Breast epithelium (tissue), 4 donors: ENCODE measurements around the gene RASL11A. TPM values are rescaled to one million over a fixed set of nuclear protein-coding genes. Genes with fewer than 3 reads are reported as not detected.
"Not testable (repeated sequence)": the region's sequence is repeated elsewhere in the genome, so short reads cannot be mapped to it uniquely, and the experiment has no call there.

Experiments
- DNase-seq, 2 donors: peaks; one replicate each; pipeline ENCODE4 v3.0.0-alpha.2; 2019; ENCODE audit warnings: low spot score in 2 of 2
- H3K27ac ChIP-seq, 2 donors: fragments of 200-600 bp; sonication (generic) in 1 of 2; one replicate each; pipeline ENCODE4 v1.5.1; 2016 to 2019; ENCODE audit warnings: mild to moderate bottlenecking in 1 of 2
- H3K27me3 ChIP-seq, 2 donors: fragments of 200-600 bp; sonication (generic) in 1 of 2; one replicate each; pipeline versions ENCODE4 v1.5.1 to v1.6.0; 2017 to 2019; ENCODE audit warnings: control low read depth in 1 of 2, mild to moderate bottlenecking in 1 of 2
- H3K36me3 ChIP-seq: fragments of 200-600 bp; one replicate; pipeline ENCODE4 v1.5.1; 2019
- H3K4me1 ChIP-seq, 2 donors: fragments of 200-600 bp; sonication (generic); one replicate each; pipeline ENCODE4 v1.5.1; 2016 to 2019; ENCODE audit warnings: control low read depth in 1 of 2
- H3K4me3 ChIP-seq, 3 donors: fragments of 200-600 bp; sonication (generic); 1 replicate in 2 of 3; 2 replicates in 1 of 3; pipeline ENCODE4 v1.5.1; 2016 to 2019; ENCODE audit warnings: mild to moderate bottlenecking in 3 of 3, moderate library complexity in 2 of 3
- H3K9me3 ChIP-seq, 2 donors: fragments of 200-600 bp; sonication (generic) in 1 of 2; one replicate each; pipeline ENCODE4 v1.5.1; 2016 to 2019; ENCODE audit warnings: control low read depth in 1 of 2
- CTCF ChIP-seq, 3 donors: fragments of 450-650 bp; IDR thresholded peaks; one replicate each; pipeline ENCODE4 v1.5.1; 2016 to 2017; ENCODE audit warnings: antibody characterized with exemption in 3 of 3, mild to moderate bottlenecking in 3 of 3, moderate library complexity in 3 of 3
- POLR2A ChIP-seq: fragments of 450-650 bp; IDR thresholded peaks from one replicate; pipeline ENCODE4 v1.6.1; 2016; ENCODE audit warnings: antibody characterized with exemption, mild to moderate bottlenecking, moderate library complexity
- POLR2AphosphoS5 ChIP-seq, 3 donors: sonication (generic); formaldehyde crosslinking; IDR thresholded peaks; one replicate each; pipeline ENCODE4 v1.6.1; 2017; ENCODE audit warnings: antibody characterized with exemption in 3 of 3
- intact Hi-C: fragments of 100-400 bp; cut with DNase I; formaldehyde crosslinking; loops from one replicate; pipeline ENCODE4 v1.15.1; 2023; ENCODE audit warnings: low total_unique reads
- total RNA-seq, 3 donors: library from RNA; depleted of rRNA; stranded (reverse); fragments of >200 nt; gene quantifications; one replicate each; pipeline ENCODE4 v1.1.0, GENCODE V29; 2016

The RASL11A gene
- total RNA-seq, result 10 to 100 TPM; 20.8 to 62.2 (median 39.3) TPM

DNA sequence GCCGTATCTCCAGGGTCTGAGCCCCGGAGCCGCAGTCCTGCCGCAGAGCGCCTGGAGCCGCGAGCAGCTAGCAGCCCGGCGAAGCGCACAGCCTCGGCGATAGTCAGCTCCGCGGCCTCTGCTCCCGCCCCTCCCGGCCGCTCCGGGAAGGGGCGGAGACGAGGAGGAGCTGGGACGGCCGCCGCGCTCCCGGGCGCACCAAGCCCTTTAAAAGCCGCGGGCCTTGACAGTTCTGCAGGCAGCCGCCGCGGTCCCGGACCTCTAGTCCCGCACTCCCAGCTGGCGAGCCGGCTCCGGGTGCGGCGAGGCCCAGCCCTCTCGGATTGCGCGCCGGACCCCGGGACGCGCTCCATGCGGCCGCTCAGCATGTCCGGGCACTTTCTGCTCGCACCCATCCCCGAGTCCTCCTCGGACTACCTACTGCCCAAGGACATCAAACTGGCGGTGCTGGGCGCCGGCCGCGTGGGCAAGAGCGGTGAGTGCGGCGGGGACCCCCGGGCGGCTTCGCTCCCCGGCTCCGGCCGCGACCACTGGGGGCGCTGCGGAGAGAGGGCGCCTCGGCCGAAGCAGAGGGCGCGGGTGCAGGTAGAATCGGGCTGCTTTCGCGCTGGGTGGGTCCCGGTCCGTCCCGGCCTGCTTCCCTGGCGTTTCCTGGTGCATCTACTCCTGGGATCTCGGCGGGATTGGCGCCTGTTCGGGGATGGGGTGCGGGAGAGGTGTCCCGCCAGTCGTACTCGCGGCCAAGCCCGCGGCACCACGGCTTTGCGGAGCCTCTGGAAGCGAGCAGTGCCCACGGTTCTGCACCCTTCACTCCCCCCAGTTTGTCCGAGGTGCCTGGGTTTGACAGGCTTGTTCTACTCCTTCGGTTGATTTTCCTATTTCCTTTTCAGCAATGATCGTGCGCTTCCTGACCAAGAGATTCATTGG, at the start of gene RASL11A:
Gene RASL11A (plus strand): TSS at position 237 of the 927 bp plus-strand sequence. CDS start 115 bp downstream, at position 352.
- no peaks in the 10 kb centered on the region for H3K4me1 ChIP-seq

GRCh38 chr13:27222100-27222499, 48.5 kb upstream of the RASL11A start:
- H3K4me3 ChIP-seq, H3K4me1 ChIP-seq, H3K27me3 ChIP-seq, intact Hi-C loops, H3K9me3 ChIP-seq, DNase-seq, H3K36me3 ChIP-seq, H3K27ac ChIP-seq: not testable (repeated sequence)

More for the DNA sequence above, at the start of gene RASL11A:
- peak within 1 kb of the TSS; percentile 69 to 91 (median 79) for H3K4me3 ChIP-seq
- no peaks in the 10 kb centered on the region for H3K36me3 ChIP-seq
- peak within 1 kb of the TSS; percentile 85 to 96 for H3K27ac ChIP-seq
- intact Hi-C loops, result loop anchor here (10.0 kb wide), 1 partner anchor 96 kb away; the partner anchor contains the start of gene USP12
- no peaks in the 10 kb centered on the region for H3K27me3 ChIP-seq
- H3K9me3 ChIP-seq, result no peaks in the 10 kb centered on the region
- peak; percentile 59 to 79 for DNase-seq
- TF ChIP-seq CTCF (IDR thresholded peaks at IDR 0.05) (peak; percentile 79 to 93 (median 80)), POLR2AphosphoS5 (IDR thresholded peaks at IDR 0.05) (peak; percentile 48 to 78 (median 67)), POLR2A (no peak)

GRCh38 chr13:27226991-27227390, 43.6 kb upstream of the RASL11A start:
- no peaks in the 10 kb centered on the region for H3K36me3 ChIP-seq
- intact Hi-C loops, result no loop called here
- peaks cover 0 to 2% of the 10 kb centered on the region in 2 donors for H3K9me3 ChIP-seq
- no peak for DNase-seq
- H3K4me1 ChIP-seq, result no peaks in the 10 kb centered on the region
- no peaks in the 10 kb centered on the region for H3K27me3 ChIP-seq
- TF ChIP-seq POLR2AphosphoS5 (IDR thresholded peaks at IDR 0.05) (no peak), CTCF (IDR thresholded peaks at IDR 0.05) (no peak), POLR2A (no peak)
- H3K4me3 ChIP-seq, result no peak overlapping the region
- no peak overlapping the region for H3K27ac ChIP-seq

GRCh38 chr13:27228131-27228530, 42.5 kb upstream of the RASL11A start:
- DNase-seq, result no peak
- Histone ChIP-seq H3K36me3 (no peaks in the 10 kb centered on the region), H3K27me3 (no peaks in the 10 kb centered on the region), H3K9me3 (peaks cover 0 to 6% of the 10 kb centered on the region in 2 donors), H3K27ac (no peak overlapping the region), H3K4me1 (no peaks in the 10 kb centered on the region), H3K4me3 (no peak overlapping the region)
- TF ChIP-seq CTCF (IDR thresholded peaks at IDR 0.05), result no peak
- no peak for TF ChIP-seq POLR2AphosphoS5 (IDR thresholded peaks at IDR 0.05)
- intact Hi-C loops, result no loop called here

DNA sequence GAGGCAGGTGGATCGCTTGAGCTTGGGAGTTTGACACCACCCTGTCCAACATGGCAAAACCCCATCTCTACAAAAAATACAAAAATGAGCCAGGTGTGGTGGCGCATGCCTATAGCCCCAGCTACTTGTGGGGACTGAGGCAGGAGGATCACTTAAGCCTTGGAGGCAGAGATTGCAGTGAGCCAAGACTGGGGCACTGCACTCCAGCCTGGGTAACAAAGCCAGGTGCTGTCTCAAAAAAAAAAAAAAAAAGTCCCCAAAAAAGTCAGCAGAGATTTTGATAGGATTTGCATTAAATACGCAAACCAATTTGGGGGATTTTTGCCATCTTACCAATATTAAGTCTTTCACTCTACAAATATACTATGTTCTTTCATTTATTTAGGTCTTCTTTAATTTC, 41.0 kb upstream of the RASL11A start:
- intact Hi-C loops, result no loop called here
- Histone ChIP-seq H3K27me3 (no peaks in the 10 kb centered on the region), H3K27ac (no peak overlapping the region), H3K9me3 (peaks cover 0 to 6% of the 10 kb centered on the region in 2 donors), H3K4me1 (no peaks in the 10 kb centered on the region), H3K4me3 (no peak overlapping the region), H3K36me3 (no peaks in the 10 kb centered on the region)
- DNase-seq, result no peak
- no peak for TF ChIP-seq POLR2AphosphoS5 (IDR thresholded peaks at IDR 0.05)
- no peak for TF ChIP-seq CTCF (IDR thresholded peaks at IDR 0.05)
- no peak for TF ChIP-seq POLR2A
